Middle frontal gyrus (tissue), 1 donor: ENCODE data around the gene PCDHGA6.
"Not testable (repeated sequence)": the region's sequence is repeated elsewhere in the genome, so short reads cannot be mapped to it uniquely, and the experiment has no call there.

Experiments used
- DNase-seq: peaks from one replicate; pipeline ENCODE4 v3.0.0-alpha.2; 2015; ENCODE audit warnings: low spot score; ENCODE audit errors: extremely low spot score

PCDHGA6 gene

GRCh38 chr5:141373673-141374317 is at the start of gene PCDHGA6:
Gene PCDHGA6 (plus strand): TSS chr5:141373891. CDS start chr5:141374084, 193 bp downstream.
- no peak for DNase-seq

GRCh38 chr5:141326088-141326854 is 47.4 kb upstream of the PCDHGA6 start:
- DNase-seq, result no peak

- no peak for DNase-seq
Observed at GRCh38 chr5:141328231-141328630, 45.5 kb upstream of the PCDHGA6 start.

DNA sequence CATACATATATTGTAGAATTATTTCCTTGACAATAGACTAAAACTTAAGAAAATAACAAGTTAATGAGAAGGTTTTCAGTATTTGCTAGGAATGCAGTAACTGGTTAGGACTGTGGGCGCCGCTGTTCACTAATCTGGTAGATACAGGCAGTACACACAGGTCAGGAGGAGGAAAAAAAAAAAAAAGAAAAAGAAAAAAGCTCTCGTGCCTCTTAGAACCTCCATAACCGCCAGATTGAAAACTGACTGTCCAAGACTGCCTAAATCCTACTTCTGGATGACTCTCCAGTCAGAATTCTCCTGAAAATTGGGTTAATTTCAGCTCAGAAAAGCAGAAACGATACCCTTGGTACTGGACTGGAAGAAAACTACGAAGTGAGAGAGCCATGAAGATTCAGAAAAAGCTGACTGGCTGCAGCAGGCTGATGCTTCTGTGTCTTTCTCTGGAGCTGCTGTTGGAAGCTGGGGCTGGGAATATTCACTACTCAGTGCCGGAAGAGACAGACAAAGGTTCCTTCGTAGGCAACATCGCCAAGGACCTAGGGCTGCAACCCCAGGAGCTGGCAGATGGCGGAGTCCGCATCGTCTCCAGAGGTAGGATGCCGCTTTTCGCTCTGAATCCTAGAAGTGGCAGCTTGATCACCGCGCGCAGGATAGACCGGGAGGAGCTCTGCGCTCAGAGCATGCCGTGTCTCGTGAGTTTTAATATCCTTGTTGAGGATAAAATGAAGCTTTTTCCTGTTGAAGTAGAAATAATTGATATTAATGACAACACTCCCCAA is 43.2 kb upstream of the PCDHGA6 start, which contains the start of gene PCDHGA1:
TSS of gene PCDHGA1 (plus strand) at position 216 of the 782 bp plus-strand sequence.
- no peak for DNase-seq

GRCh38 chr5:141332571-141332970 is 41.1 kb upstream of the PCDHGA6 start:
- not testable (repeated sequence) for DNase-seq

- no peak for DNase-seq
Observed at GRCh38 chr5:141338538-141339306, 35.0 kb upstream of the PCDHGA6 start, which contains the start of gene PCDHGA2. Gene PCDHGA2 (plus strand): TSS chr5:141338760.

- DNase-seq, result not testable (repeated sequence)
Observed at GRCh38 chr5:141340781-141341354, 32.8 kb upstream of the PCDHGA6 start.

DNA sequence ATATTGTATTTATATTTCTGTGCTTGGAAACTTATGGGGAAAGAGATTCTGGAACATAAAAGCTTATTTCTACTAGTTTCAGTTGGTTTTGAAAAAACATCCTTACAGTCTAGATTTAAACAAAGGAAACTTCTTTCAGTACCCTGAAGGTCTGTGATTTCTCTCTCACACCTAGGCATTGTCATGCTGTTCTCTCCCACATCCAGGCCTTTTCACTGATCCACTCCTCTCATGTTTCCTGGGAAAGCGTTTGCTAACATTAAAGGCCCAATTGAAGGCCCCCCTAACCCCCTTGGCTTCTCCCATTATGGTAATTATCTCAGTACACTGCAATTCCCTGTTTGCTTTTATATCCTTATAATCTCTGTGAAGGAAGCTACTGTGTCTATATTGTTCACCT is 30.9 kb upstream of the PCDHGA6 start:
- DNase-seq, result no peak

- no peak for DNase-seq
Observed at GRCh38 chr5:141343242-141343952, 30.3 kb upstream of the PCDHGA6 start, which contains the start of gene PCDHGA3. Gene PCDHGA3 (plus strand): TSS chr5:141343829. CDS start chr5:141344034, 205 bp downstream.

DNA sequence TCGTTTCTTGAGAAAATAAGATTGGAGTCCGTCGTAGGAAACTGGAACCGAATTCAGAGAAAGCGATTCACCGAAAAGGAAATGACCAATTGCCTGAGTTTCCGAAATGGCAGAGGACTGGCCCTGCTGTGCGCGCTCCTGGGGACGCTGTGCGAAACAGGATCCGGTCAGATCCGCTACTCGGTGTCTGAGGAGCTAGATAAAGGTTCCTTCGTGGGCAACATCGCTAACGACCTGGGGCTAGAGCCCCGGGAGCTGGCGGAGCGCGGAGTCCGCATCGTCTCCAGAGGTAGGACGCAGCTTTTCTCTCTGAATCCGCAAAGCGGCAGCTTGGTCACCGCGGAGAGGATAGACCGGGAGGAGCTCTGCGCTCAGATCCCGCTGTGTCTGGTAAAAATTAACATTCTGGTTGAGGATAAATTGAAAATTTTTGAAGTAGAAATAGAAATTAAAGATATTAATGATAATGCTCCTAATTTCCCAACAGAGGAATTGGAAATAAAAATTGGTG is 29.7 kb upstream of the PCDHGA6 start:
- DNase-seq, result no peak

- DNase-seq, result no peak
Observed at GRCh38 chr5:141345327-141345726, 28.4 kb upstream of the PCDHGA6 start.

DNA sequence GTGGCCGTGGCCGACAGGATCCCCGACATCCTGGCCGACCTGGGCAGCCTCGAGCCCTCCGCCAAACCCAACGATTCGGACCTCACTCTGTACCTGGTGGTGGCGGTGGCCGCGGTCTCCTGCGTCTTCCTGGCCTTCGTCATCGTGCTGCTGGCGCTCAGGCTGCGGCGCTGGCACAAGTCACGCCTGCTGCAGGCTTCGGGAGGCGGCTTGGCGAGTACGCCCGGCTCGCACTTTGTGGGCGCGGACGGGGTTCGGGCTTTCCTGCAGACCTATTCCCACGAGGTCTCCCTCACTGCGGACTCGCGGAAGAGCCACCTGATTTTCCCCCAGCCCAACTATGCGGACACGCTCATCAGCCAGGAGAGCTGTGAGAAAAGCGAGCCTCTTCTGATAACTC is 27.7 kb upstream of the PCDHGA6 start:
- DNase-seq, result not testable (repeated sequence)

DNA sequence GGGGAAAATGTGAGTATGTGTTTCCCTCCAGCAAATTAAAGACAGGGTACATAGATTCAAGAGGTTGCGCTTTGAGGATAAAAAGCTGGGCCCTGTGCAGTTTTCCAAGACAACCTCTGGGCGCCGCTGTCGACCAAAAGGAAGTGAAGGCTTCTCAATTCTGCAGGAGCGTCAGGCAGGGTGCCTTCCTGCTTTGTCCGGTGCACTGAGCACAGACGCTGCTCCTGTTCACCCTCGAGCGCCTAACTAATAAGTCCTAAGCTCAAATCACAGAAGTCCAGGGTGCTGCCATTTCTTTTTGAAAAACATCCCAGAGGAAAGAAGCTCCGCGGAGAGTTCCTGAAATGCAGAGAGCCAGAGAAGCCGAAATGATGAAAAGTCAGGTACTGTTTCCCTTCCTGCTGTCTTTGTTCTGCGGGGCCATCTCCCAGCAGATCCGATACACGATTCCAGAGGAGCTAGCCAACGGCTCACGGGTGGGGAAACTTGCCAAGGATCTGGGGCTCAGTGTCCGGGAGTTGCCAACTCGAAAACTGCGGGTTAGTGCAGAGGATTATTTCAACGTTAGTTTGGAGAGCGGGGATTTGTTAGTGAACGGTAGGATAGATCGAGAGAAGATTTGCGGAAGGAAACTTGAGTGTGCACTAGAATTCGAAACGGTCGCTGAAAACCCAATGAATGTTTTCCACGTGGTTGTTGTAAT is 23.6 kb upstream of the PCDHGA6 start, which contains the start of gene PCDHGB1:
TSS of gene PCDHGB1 (plus strand) at position 183 of the 703 bp plus-strand sequence. CDS start at position 345, 162 bp downstream.
- DNase-seq, result no peak

DNA sequence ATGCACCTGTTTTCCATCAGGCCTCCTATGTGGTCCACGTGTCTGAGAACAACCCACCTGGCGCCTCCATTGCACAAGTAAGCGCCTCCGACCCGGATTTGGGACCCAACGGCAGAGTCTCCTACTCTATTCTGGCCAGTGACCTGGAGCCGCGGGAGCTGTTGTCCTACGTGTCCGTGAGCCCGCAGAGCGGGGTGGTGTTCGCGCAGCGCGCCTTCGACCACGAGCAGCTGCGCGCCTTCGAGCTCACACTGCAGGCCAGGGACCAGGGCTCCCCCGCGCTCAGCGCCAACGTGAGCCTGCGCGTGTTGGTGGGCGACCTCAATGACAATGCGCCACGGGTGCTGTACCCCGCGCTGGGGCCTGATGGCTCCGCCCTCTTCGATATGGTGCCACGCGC is 22.1 kb upstream of the PCDHGA6 start:
- no peak for DNase-seq

DNA sequence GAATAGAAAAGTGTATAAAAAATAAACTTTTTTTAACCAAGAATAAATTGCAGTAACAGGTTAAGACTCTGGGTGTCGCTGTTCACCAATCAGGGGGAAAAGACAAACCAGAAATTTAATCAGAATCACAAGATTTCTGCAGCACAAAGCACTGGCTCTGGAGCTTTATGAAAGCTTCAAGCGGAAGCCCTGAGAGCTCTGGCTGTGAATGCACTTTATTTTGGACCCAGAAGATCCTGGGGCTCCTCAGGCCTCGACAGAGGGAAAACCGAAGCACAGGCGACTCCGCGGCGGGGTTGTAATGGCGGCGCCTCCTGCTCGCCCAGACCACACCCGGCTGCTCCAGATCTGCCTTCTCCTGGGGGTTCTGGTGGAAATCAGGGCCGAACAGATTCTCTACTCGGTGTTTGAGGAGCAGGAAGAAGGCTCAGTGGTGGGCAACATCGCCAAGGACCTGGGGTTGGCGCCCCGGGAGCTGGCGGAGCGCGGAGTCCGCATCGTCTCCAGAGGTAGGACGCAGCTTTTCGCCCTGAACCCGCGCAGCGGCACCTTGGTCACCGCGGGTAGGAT is 18.7 kb upstream of the PCDHGA6 start, which contains the start of gene PCDHGA4:
TSS of gene PCDHGA4 (plus strand) at position 122 of the 570 bp plus-strand sequence. CDS start at position 209, 87 bp downstream.
- DNase-seq, result no peak

DNA sequence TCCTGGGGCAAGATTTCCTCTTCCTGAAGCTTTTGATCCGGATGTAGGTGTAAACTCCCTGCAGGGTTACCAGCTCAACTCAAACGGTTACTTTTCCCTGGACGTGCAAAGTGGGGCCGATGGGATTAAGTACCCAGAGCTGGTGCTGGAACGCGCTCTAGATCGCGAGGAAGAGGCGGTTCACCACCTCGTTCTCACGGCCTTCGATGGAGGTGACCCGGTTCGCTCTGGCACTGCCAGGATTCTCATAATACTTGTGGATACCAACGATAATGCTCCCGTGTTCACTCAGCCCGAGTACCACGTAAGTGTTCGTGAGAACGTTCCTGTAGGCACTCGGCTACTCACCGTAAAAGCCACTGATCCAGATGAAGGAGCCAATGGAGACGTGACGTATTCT is 18.1 kb upstream of the PCDHGA6 start:
- DNase-seq, result no peak

DNA sequence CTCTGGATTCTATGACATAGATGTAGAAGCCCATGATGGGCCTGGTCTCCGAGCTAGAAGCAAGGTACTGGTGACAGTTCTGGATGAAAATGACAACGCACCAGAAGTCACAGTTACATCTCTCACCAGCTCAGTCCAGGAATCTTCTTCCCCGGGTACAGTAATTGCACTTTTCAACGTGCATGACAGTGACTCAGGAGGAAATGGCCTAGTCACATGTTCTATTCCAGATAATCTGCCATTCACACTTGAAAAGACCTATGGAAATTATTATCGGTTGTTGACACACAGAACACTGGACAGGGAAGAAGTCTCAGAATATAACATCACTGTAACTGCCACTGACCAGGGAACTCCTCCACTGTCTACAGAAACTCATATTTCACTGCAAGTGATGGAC is 17.6 kb upstream of the PCDHGA6 start:
- DNase-seq, result no peak

DNA sequence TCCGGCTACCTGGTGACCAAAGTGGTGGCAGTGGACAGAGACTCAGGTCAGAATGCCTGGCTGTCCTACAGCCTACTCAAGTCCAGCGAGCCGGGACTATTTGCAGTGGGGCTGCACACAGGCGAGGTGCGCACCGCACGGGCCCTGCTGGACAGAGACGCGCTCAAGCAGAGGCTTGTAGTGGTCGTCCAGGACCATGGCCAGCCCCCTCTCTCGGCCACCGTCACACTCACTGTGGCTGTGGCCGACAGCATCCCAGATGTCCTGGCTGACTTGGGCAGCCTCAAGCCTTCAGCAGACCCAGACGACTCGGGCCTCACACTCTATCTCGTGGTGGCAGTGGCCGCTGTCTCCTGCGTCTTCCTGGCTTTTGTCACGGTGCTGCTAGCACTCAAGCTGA is 16.7 kb upstream of the PCDHGA6 start:
- no peak for DNase-seq
